Measurements from ENCODE around the gene CTNND2.

Gene CTNND2

DNA sequence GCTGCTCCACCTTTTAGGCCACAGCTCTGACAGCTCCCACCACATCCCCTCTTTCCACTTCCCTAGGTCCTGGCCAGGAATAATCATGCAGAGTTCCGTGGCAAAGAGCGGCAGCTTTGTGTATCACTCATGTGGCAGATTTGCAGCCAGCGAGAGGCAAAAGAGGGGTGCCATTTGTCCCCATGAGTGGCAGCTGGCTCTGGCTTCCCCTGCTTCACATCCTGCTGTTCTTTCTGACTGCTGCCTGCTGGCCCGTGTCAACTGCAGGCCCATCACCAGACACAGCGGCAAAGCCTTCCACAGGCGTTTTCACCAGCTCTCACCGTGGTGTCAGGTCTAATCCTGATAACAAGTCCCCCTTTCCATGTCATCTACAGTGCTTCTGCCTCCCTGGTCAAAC lies 712.6 kb downstream of the CTNND2 start:
- DNase-seq (ENCODE audit: low read depth), result no peak
- TF ChIP-seq, protein P1, sequence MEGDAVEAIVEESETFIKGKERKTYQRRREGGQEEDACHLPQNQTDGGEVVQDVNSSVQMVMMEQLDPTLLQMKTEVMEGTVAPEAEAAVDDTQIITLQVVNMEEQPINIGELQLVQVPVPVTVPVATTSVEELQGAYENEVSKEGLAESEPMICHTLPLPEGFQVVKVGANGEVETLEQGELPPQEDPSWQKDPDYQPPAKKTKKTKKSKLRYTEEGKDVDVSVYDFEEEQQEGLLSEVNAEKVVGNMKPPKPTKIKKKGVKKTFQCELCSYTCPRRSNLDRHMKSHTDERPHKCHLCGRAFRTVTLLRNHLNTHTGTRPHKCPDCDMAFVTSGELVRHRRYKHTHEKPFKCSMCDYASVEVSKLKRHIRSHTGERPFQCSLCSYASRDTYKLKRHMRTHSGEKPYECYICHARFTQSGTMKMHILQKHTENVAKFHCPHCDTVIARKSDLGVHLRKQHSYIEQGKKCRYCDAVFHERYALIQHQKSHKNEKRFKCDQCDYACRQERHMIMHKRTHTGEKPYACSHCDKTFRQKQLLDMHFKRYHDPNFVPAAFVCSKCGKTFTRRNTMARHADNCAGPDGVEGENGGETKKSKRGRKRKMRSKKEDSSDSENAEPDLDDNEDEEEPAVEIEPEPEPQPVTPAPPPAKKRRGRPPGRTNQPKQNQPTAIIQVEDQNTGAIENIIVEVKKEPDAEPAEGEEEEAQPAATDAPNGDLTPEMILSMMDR (conservative IDR thresholded peaks at IDR 0.05; ENCODE audit: low read depth, low read length), result no peak

DNA sequence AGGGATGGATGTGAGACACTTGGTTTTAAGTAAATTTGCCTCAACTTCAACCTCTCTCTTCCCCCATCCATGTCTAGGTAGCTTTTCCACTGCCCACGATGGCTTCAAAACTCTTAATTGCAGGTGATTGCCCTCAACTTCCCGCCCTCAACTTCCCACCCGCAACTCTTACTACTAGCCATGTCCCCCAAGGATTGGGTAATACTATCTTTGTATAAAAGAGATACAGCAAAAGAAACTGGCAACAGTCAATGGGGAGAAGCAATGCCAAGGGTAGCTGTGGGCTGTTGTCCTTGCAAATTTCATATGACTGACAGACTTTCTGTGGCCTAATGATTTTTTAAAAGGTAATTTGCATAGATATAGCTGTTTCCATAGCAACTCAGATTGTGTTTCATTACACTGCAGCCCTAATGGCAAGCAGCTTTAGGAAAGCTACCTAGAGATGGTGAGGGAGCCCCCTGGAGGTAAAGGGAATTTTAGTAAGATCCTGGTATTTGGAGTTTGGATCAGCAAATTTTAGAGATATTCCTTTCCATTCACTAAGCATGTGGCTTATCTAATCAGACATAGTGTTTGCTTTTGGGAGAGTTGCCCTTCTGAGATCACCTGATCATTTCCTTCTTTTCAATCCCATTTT lies 721.7 kb downstream of the CTNND2 start:
- TF ChIP-seq, protein P1 (conservative IDR thresholded peaks at IDR 0.05; ENCODE audit: low read depth, low read length), result peak; percentile 73
- DNase-seq (ENCODE audit: low read depth), result peak; percentile 14
- no peak overlapping the region for H3K4me3 ChIP-seq (ENCODE audit: low read length)

More for the DNA sequence above, 712.6 kb downstream of the CTNND2 start:
- no peak overlapping the region for H3K4me3 ChIP-seq (ENCODE audit: low read length)

DNA sequence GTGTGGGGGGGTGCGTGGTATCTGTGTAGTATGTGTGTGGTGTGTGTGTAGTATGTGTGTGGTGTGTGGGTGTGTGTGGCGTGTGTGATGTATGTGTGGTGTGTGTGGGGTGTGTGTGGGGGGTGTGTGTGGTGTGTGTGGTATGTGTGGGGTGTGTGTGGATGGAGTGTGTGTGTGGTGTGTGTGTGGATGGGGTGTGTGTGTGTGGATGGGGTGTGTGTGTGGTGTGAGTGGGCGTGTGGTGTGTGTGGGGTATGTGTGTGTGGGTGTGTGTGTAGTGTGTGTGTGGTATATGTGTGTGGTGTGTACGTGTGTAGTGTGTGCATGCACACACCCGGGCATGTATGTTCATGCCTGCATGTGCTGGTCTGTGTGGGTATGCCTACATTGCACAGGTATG lies 722.3 kb downstream of the CTNND2 start:
- H3K4me3 ChIP-seq (ENCODE audit: low read length), result no peak overlapping the region
- no peak for DNase-seq (ENCODE audit: low read depth)
- TF ChIP-seq, protein P1 (conservative IDR thresholded peaks at IDR 0.05; ENCODE audit: low read depth, low read length), result no peak

DNA sequence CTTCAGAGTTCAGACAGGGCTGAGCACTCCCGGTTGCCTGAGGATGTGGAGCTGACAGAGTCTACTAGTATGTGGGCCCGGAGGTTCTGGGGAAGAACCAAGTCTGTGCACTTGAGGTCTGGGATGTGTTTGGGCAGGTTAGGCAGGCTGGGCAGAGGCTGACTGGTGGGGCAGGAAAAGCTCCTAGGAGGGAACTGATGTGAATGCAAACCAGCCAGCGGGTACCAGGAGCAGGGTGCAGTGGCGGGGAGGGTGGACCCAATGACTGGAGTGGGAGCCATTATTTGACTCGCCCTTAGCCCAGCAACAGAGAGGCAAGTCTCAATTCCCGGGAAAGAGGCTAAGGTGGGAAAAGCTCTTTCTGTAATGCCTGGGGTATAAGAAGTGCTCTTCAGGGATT lies 723.4 kb downstream of the CTNND2 start:
- TF ChIP-seq, protein P1 (conservative IDR thresholded peaks at IDR 0.05; ENCODE audit: low read depth, low read length), result no peak
- no peak overlapping the region for H3K4me3 ChIP-seq (ENCODE audit: low read length)
- DNase-seq (ENCODE audit: low read depth), result no peak

DNA sequence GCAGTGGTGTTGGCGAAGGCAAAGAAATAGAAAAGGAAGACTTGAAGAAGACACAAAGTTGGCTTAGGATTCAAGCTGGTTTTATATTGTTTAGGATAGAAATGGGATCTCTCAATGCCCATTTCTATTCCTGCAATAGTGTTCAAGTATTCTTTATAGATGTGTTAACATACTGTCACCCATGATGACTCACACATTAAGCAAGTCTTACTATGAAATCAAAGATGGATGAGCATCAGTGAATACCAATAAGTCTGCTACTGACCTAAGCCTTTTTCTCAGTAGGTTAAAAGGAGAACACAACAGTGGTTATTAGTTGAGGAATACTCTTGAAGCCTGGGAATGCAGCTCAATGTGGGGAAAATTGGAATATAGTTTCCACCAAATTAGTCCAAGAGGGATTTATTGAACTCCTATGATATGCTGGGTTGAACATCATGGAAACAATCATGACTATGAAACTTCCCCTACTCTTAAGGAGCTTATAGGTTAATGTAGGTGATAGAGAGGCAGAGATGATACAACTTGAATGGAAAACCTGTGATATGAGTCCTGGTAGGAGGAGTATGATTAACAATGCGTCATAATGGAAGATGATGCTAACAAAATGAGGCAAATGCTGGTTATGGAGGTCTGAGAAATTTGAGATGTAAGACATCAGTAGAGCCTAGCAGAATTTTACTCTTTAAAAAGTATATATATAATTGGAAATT lies 726.1 kb downstream of the CTNND2 start:
- DNase-seq (ENCODE audit: low read depth), result no peak
- TF ChIP-seq, protein P1 (conservative IDR thresholded peaks at IDR 0.05; ENCODE audit: low read depth, low read length), result no peak

GRCh38 chr5:11174591-11174990 lies 729.7 kb downstream of the CTNND2 start:
- TF ChIP-seq, protein P1 (conservative IDR thresholded peaks at IDR 0.05; ENCODE audit: low read depth, low read length), result no peak
- no peak overlapping the region for H3K4me3 ChIP-seq (ENCODE audit: low read length)
- peak; percentile 43 for DNase-seq (ENCODE audit: low read depth)

More for the DNA sequence above, 726.1 kb downstream of the CTNND2 start:
- no peak overlapping the region for H3K4me3 ChIP-seq (ENCODE audit: low read length)

DNA sequence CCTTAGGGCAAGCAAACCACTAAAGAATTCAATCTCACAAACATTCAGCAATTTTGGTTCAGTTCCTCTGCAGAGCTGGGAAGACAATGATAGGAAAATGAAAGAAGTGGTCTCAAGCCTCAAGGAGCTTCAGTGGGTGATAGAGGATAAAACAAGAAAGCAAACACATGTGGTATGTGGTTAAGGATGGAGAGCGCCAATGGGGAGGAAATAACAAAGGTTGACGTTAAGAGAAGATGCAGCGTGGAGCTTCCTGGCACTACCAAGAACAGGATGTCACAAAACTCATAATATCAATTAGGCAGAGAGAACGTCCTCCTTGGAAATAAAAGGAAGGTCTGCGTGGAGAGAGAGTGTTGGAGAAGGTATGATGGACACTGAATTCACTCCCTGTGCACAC lies 731.8 kb downstream of the CTNND2 start:
- H3K4me3 ChIP-seq (ENCODE audit: low read length), result no peak overlapping the region
- DNase-seq (ENCODE audit: low read depth), result no peak
- TF ChIP-seq, protein P1 (conservative IDR thresholded peaks at IDR 0.05; ENCODE audit: low read depth, low read length), result no peak

Data from retinal pigment epithelial cell (primary cell).